Fibroblast of the aortic adventitia (primary cell): ENCODE results near the gene TAS2R13. TPM values are rescaled to one million over a fixed set of nuclear protein-coding genes. Genes with fewer than 3 reads are reported as not detected.

Experiments used
- DNase-seq: peaks from one replicate; pipeline ENCODE4 v3.0.0-alpha.2; 2010; ENCODE audit warnings: low read depth
- H3K4me3 ChIP-seq: 2 replicates; pipeline ENCODE4 v1.5.1; 2011; ENCODE audit warnings: low read depth, mild to moderate bottlenecking, control low read depth, low read length, moderate library complexity
- total RNA-seq: library from RNA; depleted of rRNA; stranded (reverse); fragments of >200 nt; gene quantifications from 2 replicates; pipeline ENCODE4 v1.2.3, GENCODE V29; 2012; ENCODE audit warnings: low replicate concordance
- TF ChIP-seq, protein P1 (sequence below): IDR thresholded peaks from 2 replicates; pipeline ENCODE4 v1.5.1; 2011; ENCODE audit warnings: mild to moderate bottlenecking, low read length, control low read depth, inconsistent platforms; ENCODE audit not compliant: insufficient read depth

TAS2R13 gene, protein sequence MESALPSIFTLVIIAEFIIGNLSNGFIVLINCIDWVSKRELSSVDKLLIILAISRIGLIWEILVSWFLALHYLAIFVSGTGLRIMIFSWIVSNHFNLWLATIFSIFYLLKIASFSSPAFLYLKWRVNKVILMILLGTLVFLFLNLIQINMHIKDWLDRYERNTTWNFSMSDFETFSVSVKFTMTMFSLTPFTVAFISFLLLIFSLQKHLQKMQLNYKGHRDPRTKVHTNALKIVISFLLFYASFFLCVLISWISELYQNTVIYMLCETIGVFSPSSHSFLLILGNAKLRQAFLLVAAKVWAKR
- 2.8 and 7.4 TPM in 2 replicates for total RNA-seq

DNA sequence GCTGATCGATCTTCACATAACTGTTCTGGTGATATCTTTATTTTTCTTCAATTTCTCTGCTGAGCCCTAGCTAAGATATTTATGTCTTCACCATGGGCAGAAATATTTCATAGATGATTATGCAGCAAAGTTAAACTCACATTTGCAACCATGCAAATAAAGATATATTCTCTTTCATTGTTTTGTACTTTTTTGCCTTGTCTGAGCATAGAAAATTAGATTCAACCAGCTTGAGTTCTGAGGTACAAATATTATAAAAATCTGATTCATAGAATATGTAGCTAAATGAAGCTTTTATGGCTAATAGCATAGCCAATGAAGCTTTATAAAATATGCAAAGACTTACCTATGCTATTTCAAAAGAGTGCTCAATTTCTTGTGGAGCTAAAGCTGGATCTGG, at the start of gene TAS2R13:
TAS2R13 (minus strand) TSS at position 101 of the 400 bp plus-strand sequence. CDS start 264 bp downstream, outside the sequence.
- TF ChIP-seq, protein P1, sequence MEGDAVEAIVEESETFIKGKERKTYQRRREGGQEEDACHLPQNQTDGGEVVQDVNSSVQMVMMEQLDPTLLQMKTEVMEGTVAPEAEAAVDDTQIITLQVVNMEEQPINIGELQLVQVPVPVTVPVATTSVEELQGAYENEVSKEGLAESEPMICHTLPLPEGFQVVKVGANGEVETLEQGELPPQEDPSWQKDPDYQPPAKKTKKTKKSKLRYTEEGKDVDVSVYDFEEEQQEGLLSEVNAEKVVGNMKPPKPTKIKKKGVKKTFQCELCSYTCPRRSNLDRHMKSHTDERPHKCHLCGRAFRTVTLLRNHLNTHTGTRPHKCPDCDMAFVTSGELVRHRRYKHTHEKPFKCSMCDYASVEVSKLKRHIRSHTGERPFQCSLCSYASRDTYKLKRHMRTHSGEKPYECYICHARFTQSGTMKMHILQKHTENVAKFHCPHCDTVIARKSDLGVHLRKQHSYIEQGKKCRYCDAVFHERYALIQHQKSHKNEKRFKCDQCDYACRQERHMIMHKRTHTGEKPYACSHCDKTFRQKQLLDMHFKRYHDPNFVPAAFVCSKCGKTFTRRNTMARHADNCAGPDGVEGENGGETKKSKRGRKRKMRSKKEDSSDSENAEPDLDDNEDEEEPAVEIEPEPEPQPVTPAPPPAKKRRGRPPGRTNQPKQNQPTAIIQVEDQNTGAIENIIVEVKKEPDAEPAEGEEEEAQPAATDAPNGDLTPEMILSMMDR, result no peak
- DNase-seq, result no peak
- H3K4me3 ChIP-seq, result no peak within 1 kb of the TSS

DNA sequence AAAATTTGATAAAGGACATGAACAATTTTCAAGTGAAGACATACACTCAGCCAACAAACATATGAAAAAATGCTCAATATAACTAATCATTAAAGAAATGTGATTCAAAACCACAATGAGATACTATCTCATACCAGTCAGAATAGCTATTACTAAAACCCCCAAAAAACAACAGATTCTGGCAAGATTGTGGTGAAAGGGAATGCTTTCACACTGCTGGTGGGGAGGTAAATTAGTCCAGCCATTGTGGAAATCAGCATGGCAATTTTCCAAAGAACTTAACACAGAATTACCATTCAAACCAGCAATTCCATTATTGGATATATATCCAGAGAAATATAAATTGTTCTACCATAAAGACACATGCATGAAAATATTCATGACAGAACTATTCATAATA, 48.4 kb upstream of the TAS2R13 start:
- H3K4me3 ChIP-seq, result no peak overlapping the region
- peak; percentile 11 for DNase-seq
- TF ChIP-seq, protein P1, result no peak

DNA sequence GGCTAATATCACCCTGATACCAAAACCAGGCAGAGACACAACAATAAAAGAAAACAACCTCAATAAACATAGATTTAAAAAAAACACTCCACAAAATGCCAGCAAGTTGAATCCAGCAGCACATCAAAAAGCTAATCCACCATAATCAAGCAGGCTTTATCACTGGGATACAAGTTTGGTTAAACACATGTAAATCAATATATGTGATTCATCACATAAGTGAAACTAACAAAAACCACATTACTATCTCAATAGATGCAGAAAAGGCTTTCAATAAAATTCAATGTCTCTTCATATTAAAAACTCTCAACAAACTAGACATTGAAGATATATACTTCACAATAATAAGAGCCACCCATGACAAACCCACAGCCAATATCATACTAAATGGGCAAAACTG, 46.7 kb upstream of the TAS2R13 start:
- H3K4me3 ChIP-seq, result no peak overlapping the region
- TF ChIP-seq, protein P1, result no peak

DNA sequence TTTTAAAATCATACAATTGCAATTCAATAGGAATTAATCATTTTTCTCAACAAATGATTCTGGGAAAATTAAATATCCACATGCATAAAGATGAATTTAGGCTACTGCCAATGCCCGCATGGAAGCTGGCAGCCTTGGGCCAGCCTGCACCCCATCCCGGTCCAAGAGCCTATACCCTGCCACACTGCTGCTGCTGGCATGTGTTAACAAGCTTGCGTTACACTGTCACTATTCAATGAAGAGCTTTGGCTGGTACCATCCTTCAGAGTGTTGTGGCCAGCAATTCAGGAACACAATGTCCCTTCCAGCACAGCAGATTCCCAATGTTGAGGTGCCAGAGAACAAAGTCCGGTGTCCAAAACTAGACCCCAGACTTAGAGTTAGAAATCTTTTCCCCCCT, 43.3 kb upstream of the TAS2R13 start:
- TF ChIP-seq, protein P1, result no peak
- no peak overlapping the region for H3K4me3 ChIP-seq
- no peak for DNase-seq

More for the DNA sequence above, 46.7 kb upstream of the TAS2R13 start:
- no peak for DNase-seq

- no peak for DNase-seq
- H3K4me3 ChIP-seq, result no peak overlapping the region
- TF ChIP-seq, protein P1, result no peak
These were observed 33.8 kb upstream of the TAS2R13 start for GRCh38 chr12:10943167-10943566.

DNA sequence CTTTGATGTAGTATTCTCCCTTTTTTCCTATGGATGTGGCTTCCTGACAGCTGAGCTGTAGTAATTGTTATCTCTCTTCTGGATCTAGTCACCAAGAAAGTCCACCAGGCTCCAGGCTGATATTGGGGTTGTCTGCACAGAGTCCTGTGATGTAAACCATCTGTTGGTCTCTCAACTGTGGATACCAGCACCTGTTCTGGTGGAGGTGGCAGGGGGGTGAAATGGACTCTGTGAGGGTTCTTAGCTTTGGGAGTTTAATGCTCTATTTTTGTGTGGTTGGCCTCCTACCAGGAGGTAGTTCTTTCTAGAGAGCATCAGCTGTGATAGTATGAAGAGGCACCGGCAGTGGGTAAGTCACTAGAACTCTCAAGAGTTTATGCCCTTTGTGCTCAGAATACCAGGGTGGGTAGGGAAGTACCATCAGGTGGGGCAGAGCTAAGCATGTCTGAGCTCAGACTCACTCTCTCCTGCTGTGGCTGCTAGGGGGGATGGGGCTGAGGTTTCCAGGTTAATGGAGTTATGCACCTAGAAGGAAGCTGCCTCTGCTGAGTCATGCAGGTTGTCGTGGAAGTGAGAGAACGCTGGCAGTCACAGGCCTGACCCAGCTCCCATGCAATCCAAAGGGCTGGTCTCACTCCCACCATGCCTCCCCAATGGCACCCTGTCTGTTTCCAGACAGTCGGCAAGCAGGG, 32.7 kb upstream of the TAS2R13 start:
- DNase-seq, result no peak
- TF ChIP-seq, protein P1, result no peak
- no peak overlapping the region for H3K4me3 ChIP-seq
